HepG2 (cell line): ENCODE results near the gene IER2. TPM values are rescaled to one million over a fixed set of nuclear protein-coding genes. Genes with fewer than 3 reads are reported as not detected.

Experiments
- AGO1 ChIP-seq: fragments of 200-400 bp; formaldehyde crosslinking; IDR thresholded peaks from 2 replicates; pipeline ENCODE4 v1.6.1; 2017; ENCODE audit warnings: mild to moderate bottlenecking, low read depth, low read length, moderate library complexity; ENCODE audit not compliant: poor library complexity, severe bottlenecking
- ATRX ChIP-seq: sonication (generic); formaldehyde crosslinking; IDR thresholded peaks from 2 replicates; pipeline ENCODE4 v1.4.0; 2020; ENCODE audit warnings: missing genetic modification reagents, borderline replicate concordance
- GPN1 ChIP-seq: sonication (generic); formaldehyde crosslinking; IDR thresholded peaks from 2 replicates; pipeline ENCODE4 v1.5.1; 2020; ENCODE audit warnings: missing genetic modification reagents, borderline replicate concordance
- JUNB ChIP-seq: sonication (generic); formaldehyde crosslinking; IDR thresholded peaks from 2 replicates; pipeline ENCODE4 v1.8.0; 2022; ENCODE audit warnings: missing genetic modification reagents, mild to moderate bottlenecking, borderline replicate concordance
- KAT7 ChIP-seq: IDR thresholded peaks from 2 replicates; pipeline ENCODE4 v1.6.1; 2018; ENCODE audit warnings: borderline replicate concordance, missing compliant biosample characterization
- MEIS2 ChIP-seq: sonication (generic); formaldehyde crosslinking; IDR thresholded peaks from 2 replicates; pipeline ENCODE4 v1.9.0; 2021; ENCODE audit warnings: mild to moderate bottlenecking, missing genetic modification reagents
- MTERF4 ChIP-seq: sonication (generic); formaldehyde crosslinking; IDR thresholded peaks from 2 replicates; pipeline ENCODE4 v1.8.0; 2023; ENCODE audit warnings: mild to moderate bottlenecking, missing genetic modification reagents
- MXD1 ChIP-seq: sonication (generic); formaldehyde crosslinking; IDR thresholded peaks from 2 replicates; pipeline ENCODE4 v1.4.0; 2020; ENCODE audit warnings: mild to moderate bottlenecking, missing genetic modification reagents
- NCOA1 ChIP-seq: sonication (generic); formaldehyde crosslinking; IDR thresholded peaks from 2 replicates; pipeline ENCODE4 v1.9.0; 2021; ENCODE audit warnings: missing genetic modification reagents
- REXO4 ChIP-seq: sonication (generic); formaldehyde crosslinking; IDR thresholded peaks from 2 replicates; pipeline ENCODE4 v1.8.0; 2022; ENCODE audit warnings: missing genetic modification reagents, mild to moderate bottlenecking, borderline replicate concordance
- SOX13 ChIP-seq, 3 experiments: fragments of 450-650 bp in 1 of 3; sonication (generic) in 1 of 3; formaldehyde crosslinking in 1 of 3; IDR thresholded peaks in 2 of 3; conservative IDR thresholded peaks in 1 of 3; 2 replicates each; pipeline versions ENCODE4 v1.5.0 to v1.6.1; 2016 to 2020; ENCODE audit warnings: antibody characterized with exemption in 1 of 3, mild to moderate bottlenecking in 1 of 3, missing compliant biosample characterization in 1 of 3, missing genetic modification reagents in 1 of 3, moderate library complexity in 1 of 3
- SP5 ChIP-seq: IDR thresholded peaks from 2 replicates; pipeline ENCODE4 v1.6.1; 2016; ENCODE audit warnings: low read depth, borderline replicate concordance
- STAT5B ChIP-seq: sonication (generic); formaldehyde crosslinking; IDR thresholded peaks from 2 replicates; pipeline ENCODE4 v1.4.0; 2020; ENCODE audit warnings: missing genetic modification reagents
- THAP11 ChIP-seq: IDR thresholded peaks from 2 replicates; pipeline ENCODE4 v1.6.1; 2016; ENCODE audit warnings: missing biosample characterization, missing genetic modification reagents
- TIGD3 ChIP-seq: sonication (generic); formaldehyde crosslinking; IDR thresholded peaks from 2 replicates; pipeline ENCODE4 v1.5.1; 2020; ENCODE audit warnings: mild to moderate bottlenecking, missing genetic modification reagents, borderline replicate concordance
- ZBTB3 ChIP-seq: sonication (generic); formaldehyde crosslinking; IDR thresholded peaks from 2 replicates; pipeline ENCODE4 v1.4.0; 2020; ENCODE audit warnings: low read depth, mild to moderate bottlenecking, moderate library complexity, missing genetic modification reagents, borderline replicate concordance
- ZNF253 ChIP-seq: sonication (generic); formaldehyde crosslinking; IDR thresholded peaks from 2 replicates; pipeline ENCODE4 v1.8.0; 2022; ENCODE audit warnings: mild to moderate bottlenecking, missing genetic modification reagents, borderline replicate concordance
- ZNF263 ChIP-seq: sonication (generic); formaldehyde crosslinking; IDR thresholded peaks from 2 replicates; pipeline ENCODE4 v1.4.0; 2020; ENCODE audit warnings: missing genetic modification reagents
- ZNF280D ChIP-seq: sonication (generic); formaldehyde crosslinking; IDR thresholded peaks from 2 replicates; pipeline ENCODE4 v1.5.1; 2020; ENCODE audit warnings: mild to moderate bottlenecking, missing genetic modification reagents
- ZNF589 ChIP-seq: sonication (generic); formaldehyde crosslinking; conservative IDR thresholded peaks from 2 replicates; pipeline ENCODE4 v1.8.0; 2022; ENCODE audit warnings: mild to moderate bottlenecking, moderate library complexity, missing genetic modification reagents
- ZNF619 ChIP-seq: sonication (generic); formaldehyde crosslinking; IDR thresholded peaks from 2 replicates; pipeline ENCODE4 v1.4.0; 2020; ENCODE audit warnings: mild to moderate bottlenecking, missing genetic modification reagents
- ZNF850 ChIP-seq: sonication (generic); formaldehyde crosslinking; conservative IDR thresholded peaks from 2 replicates; pipeline ENCODE4 v1.9.0; 2021; ENCODE audit warnings: mild to moderate bottlenecking, missing genetic modification reagents
- polyA plus RNA-seq, 8 experiments: library from polyadenylated mRNA; depleted of rRNA in 3 of 8; stranded (reverse) in 7 of 8; unstranded in 1 of 8; fragments of >200 nt; fragmentation: Illumina TruSeq in 4 of 8; extraction: Trizol in 4 of 8; gene quantifications; 2 replicates each; pipeline versions ENCODE4 v1.2.1 to v1.2.3, GENCODE V29; 2011 to 2016; ENCODE audit warnings: low read depth in 4 of 8, missing spikeins in 1 of 8, mixed read lengths in 1 of 8; ENCODE audit not compliant: insufficient read depth in 1 of 8
- total RNA-seq, 5 experiments: library from RNA; depleted of rRNA; stranded (reverse); fragments of >200 nt; fragmentation: Illumina TruSeq; extraction: Trizol; gene quantifications; 2 replicates each; pipeline ENCODE4 v1.2.3, GENCODE V29; 2016; ENCODE audit warnings: low read depth in 1 of 5

IER2 gene
- total and polyA plus RNA-seq, 2 of the 13 experiments (the other 11 are each of a cell fraction or from before 2014, with no cell fraction given) = 10.1 to 14.3 TPM

GRCh38 chr19:13155472-13156359 is 5.5 kb downstream of the IER2 start (continued):
- TF ChIP-seq KAT7 (CRISPR knock-in tag) (peak; percentile 35; the same call in 1 of the 2 replicates), MEIS2 (CRISPR knock-in tag) (0 out of 2 replicates have a peak, but pooled peaks have one; percentile 7), ZNF280D (no peak), THAP11 (CRISPR knock-in tag) (no peak), ZNF253 (CRISPR knock-in tag) (no peak), ZBTB3 (CRISPR knock-in tag) (0 out of 2 replicates have a peak, but pooled peaks have one; percentile 44), JUNB (CRISPR knock-in tag) (no peak), STAT5B (CRISPR knock-in tag) (no peak), MTERF4 (no peak; the same call in 1 of the 2 replicates), SP5 (CRISPR knock-in tag) (peak; percentile 79), ZNF263 (CRISPR knock-in tag) (no peak), AGO1 (peak; percentile 94), MXD1 (CRISPR knock-in tag) (no peak; the same call in 1 of the 2 replicates), ZNF850 (CRISPR knock-in tag) (0 out of 2 replicates have a peak, but pooled peaks have one; percentile 26), ZNF619 (no peak), REXO4 (CRISPR knock-in tag) (no peak), ATRX (CRISPR knock-in tag) (no peak), TIGD3 (no peak), GPN1 (CRISPR knock-in tag) (no peak), SOX13 (IDR thresholded peaks at IDR 0.05) (no peak), SOX13 (CRISPR knock-in tag; conservative IDR thresholded peaks at IDR 0.05 in 1 of 2, IDR thresholded peaks at IDR 0.05 in 1 of 2) (peak in 1 of 2 experiments; percentile 71; a peak in 2 of 4 replicates), NCOA1 (CRISPR knock-in tag) (no peak), ZNF589 (CRISPR knock-in tag) (no peak)
